RWPE2 (cell line): ENCODE data around the gene LAMTOR3.

ENCODE experiments used
- ATAC-seq: fragments of 200-7000 bp; cut with Tn5 transposase; 3 replicates; pipeline ENCODE4 v1.9.1; 2021; ENCODE audit warnings: low read depth
- DNase-seq: peaks from one replicate; pipeline ENCODE4 v3.0.0-alpha.2; 2020; ENCODE audit warnings: low spot score
- H3K27ac ChIP-seq: fragments of 450-650 bp; 2 replicates; pipeline ENCODE4 v1.5.1; 2017; ENCODE audit warnings: mild to moderate bottlenecking; ENCODE audit not compliant: poor library complexity, severe bottlenecking
- H3K27me3 ChIP-seq: fragments of 250-450 bp; sonication (Bioruptor Pico); 2 replicates; pipeline ENCODE4 v1.5.1; 2021; ENCODE audit warnings: mild to moderate bottlenecking, moderate library complexity; ENCODE audit not compliant: insufficient read depth, poor library complexity, severe bottlenecking
- H3K36me3 ChIP-seq: fragments of 250-450 bp; sonication (Bioruptor Pico); 2 replicates; pipeline ENCODE4 v1.5.1; 2020; ENCODE audit warnings: low read depth, mild to moderate bottlenecking, moderate library complexity
- H3K4me1 ChIP-seq: fragments of 250-450 bp; sonication (Bioruptor Pico); 2 replicates; pipeline ENCODE4 v1.5.1; 2021; ENCODE audit warnings: mild to moderate bottlenecking, moderate library complexity; ENCODE audit not compliant: insufficient read depth, poor library complexity, severe bottlenecking
- H3K4me3 ChIP-seq: fragments of 250-450 bp; sonication (Bioruptor Pico); 2 replicates; pipeline ENCODE4 v1.5.1; 2021; ENCODE audit warnings: mild to moderate bottlenecking, moderate library complexity; ENCODE audit not compliant: severe bottlenecking
- H3K9me3 ChIP-seq: fragments of 250-450 bp; sonication (Bioruptor Pico); 2 replicates; pipeline ENCODE4 v1.5.1; 2021; ENCODE audit warnings: mild to moderate bottlenecking, moderate library complexity; ENCODE audit not compliant: severe bottlenecking
- CTCF ChIP-seq: fragments of 450-650 bp; IDR thresholded peaks from one replicate; pipeline ENCODE4 v1.5.1; 2017; ENCODE audit warnings: mild to moderate bottlenecking, moderate library complexity; ENCODE audit not compliant: poor library complexity, severe bottlenecking

The LAMTOR3 gene

GRCh38 chr4:99872570-99872969, 21.7 kb downstream of the LAMTOR3 start:
- no peaks in the 10 kb centered on the region for H3K4me1 ChIP-seq
- peaks cover 15% of the 10 kb centered on the region for H3K36me3 ChIP-seq
- no peak overlapping the region for H3K4me3 ChIP-seq
- no peak for TF ChIP-seq CTCF
- H3K9me3 ChIP-seq = no peaks in the 10 kb centered on the region
- no peak for ATAC-seq
- H3K27ac ChIP-seq = no peak overlapping the region
- no peak for DNase-seq
- H3K27me3 ChIP-seq = no peaks in the 10 kb centered on the region

GRCh38 chr4:99868126-99868596, 26.1 kb downstream of the LAMTOR3 start:
- no peak overlapping the region for H3K27ac ChIP-seq
- H3K27me3 ChIP-seq = no peaks in the 10 kb centered on the region
- ATAC-seq (no peak), DNase-seq (no peak)
- no peaks in the 10 kb centered on the region for H3K9me3 ChIP-seq
- peaks cover 4% of the 10 kb centered on the region for H3K4me1 ChIP-seq
- peaks cover 39% of the 10 kb centered on the region for H3K36me3 ChIP-seq
- TF ChIP-seq CTCF = no peak
- no peak overlapping the region for H3K4me3 ChIP-seq

GRCh38 chr4:99863804-99864203, 30.4 kb downstream of the LAMTOR3 start:
- no peak for TF ChIP-seq CTCF
- no peak overlapping the region for H3K4me3 ChIP-seq
- ATAC-seq (peak; percentile 69), DNase-seq (no peak)
- no peak overlapping the region for H3K27ac ChIP-seq
- peaks cover 4% of the 10 kb centered on the region for H3K4me1 ChIP-seq
- no peaks in the 10 kb centered on the region for H3K9me3 ChIP-seq
- H3K27me3 ChIP-seq = no peaks in the 10 kb centered on the region
- peaks cover 39% of the 10 kb centered on the region for H3K36me3 ChIP-seq

GRCh38 chr4:99861120-99861905, 32.9 kb downstream of the LAMTOR3 start:
- TF ChIP-seq CTCF = no peak
- no peak for ATAC-seq

GRCh38 chr4:99860521-99860920, 33.7 kb downstream of the LAMTOR3 start:
- H3K27ac ChIP-seq = no peak overlapping the region
- no peak for DNase-seq
- peaks cover 4% of the 10 kb centered on the region for H3K4me1 ChIP-seq
- H3K9me3 ChIP-seq = no peaks in the 10 kb centered on the region
- H3K36me3 ChIP-seq = peaks cover 29% of the 10 kb centered on the region; the same call in 1 of the 2 replicates
- TF ChIP-seq CTCF = no peak
- H3K4me3 ChIP-seq = no peak overlapping the region
- ATAC-seq = no peak
- no peaks in the 10 kb centered on the region for H3K27me3 ChIP-seq

More at GRCh38 chr4:99861120-99861905, 32.9 kb downstream of the LAMTOR3 start:
- Histone ChIP-seq H3K4me1 (peaks cover 4% of the 10 kb centered on the region), H3K4me3 (no peak overlapping the region), H3K9me3 (no peaks in the 10 kb centered on the region), H3K27ac (no peak overlapping the region), H3K36me3 (peaks cover 34% of the 10 kb centered on the region), H3K27me3 (no peaks in the 10 kb centered on the region)
- DNase-seq = no peak
